IPS DF 6.9 (cell line): Measurements from ENCODE around the gene HOXA1.

Source experiments
- DNase-seq: peaks from one replicate; pipeline ENCODE4 v3.0.0-alpha.2; 2013; ENCODE audit warnings: low read depth, low spot score
- H3K27ac ChIP-seq: one replicate; pipeline ENCODE4 v1.5.1; 2013; ENCODE audit warnings: low read length, control low read depth
- H3K27me3 ChIP-seq: 2 replicates; pipeline ENCODE4 v1.6.1; 2013; ENCODE audit warnings: mild to moderate bottlenecking, low read length; ENCODE audit not compliant: control insufficient read depth, insufficient read depth
- H3K36me3 ChIP-seq: 2 replicates; pipeline ENCODE4 v1.6.1; 2013; ENCODE audit warnings: low read length; ENCODE audit not compliant: control insufficient read depth, insufficient read depth
- H3K4me1 ChIP-seq: 2 replicates; pipeline ENCODE4 v1.6.1; 2013; ENCODE audit warnings: low read length; ENCODE audit not compliant: control insufficient read depth, insufficient read depth
- H3K4me3 ChIP-seq: 2 replicates; pipeline ENCODE4 v1.5.1; 2013; ENCODE audit warnings: mild to moderate bottlenecking, low read length
- H3K9me3 ChIP-seq: 2 replicates; pipeline ENCODE4 v1.6.1; 2013; ENCODE audit warnings: low read length, inconsistent platforms; ENCODE audit not compliant: control insufficient read depth, insufficient read depth
- WGBS: extraction: QIAGEN DNeasy Blood & Tissue Kit; methylation state at CpG from one replicate; pipeline ENCODE4 v1.1.7; 2013; ENCODE audit warnings: mixed read lengths, missing lambda C conversion rate; ENCODE audit not compliant: insufficient read length, insufficient coverage; 5-methylcytosine and 5-hydroxymethylcytosine counted together

The HOXA1 gene

DNA sequence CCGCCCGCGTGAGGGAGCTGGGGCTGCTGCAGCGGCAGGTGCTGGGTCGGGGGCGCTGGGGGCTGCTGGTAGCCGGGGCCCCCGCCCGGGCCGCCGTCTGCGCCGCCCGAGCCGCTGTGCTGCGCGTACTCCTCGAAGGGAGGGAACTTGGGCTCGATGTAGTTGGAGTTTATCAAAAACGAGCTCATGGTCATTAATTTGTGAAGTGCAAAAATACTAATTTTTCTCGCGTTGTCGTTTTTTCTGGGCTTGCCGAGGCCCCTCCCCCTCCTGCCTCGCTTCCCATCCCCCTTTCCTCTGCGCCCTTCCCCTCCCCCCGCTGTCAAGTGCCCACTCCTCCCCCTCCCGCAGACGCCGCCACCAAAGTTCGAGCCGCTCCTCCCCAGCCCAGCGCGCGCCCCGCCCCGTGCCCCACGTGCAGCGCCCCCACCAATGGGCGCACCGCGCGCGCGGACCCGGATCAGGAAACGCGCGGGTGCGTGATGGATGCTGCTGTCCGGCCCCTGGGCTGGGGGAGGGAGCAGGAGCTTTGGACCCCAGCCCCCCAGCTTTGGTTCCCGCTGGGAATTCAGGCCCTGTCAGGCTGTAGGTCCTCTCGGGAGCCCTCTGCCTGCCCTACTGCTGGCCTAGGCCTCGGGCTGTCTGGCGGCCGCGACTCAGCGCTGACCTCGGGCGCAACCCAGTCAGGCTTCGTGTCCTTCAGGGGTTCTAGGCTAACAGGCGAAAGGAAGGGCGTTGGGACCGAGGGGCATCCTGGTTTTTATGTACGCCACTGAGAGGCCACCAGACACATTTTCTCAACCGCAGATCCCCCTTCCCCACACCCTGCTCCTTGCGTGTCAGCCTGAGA is 35.0 kb upstream of the HOXA1 start, which contains the start of gene HOXA4:
HOXA4 (minus strand) TSS at position 218 of the 850 bp plus-strand sequence; CDS start at position 194, 24 bp downstream.
- no peaks in the 10 kb centered on the region for H3K4me1 ChIP-seq
- WGBS: no CpG with 5 or more reads among the region's 67 CpGs

GRCh38 chr7:27129729-27130539 is 34.1 kb upstream of the HOXA1 start:
- no CpG with 5 or more reads among the region's 72 CpGs for WGBS
- H3K27me3 ChIP-seq: peaks cover 96% of the 10 kb centered on the region
- H3K27ac ChIP-seq: no peak overlapping the region
- H3K4me1 ChIP-seq: no peaks in the 10 kb centered on the region
- no peaks in the 10 kb centered on the region for H3K9me3 ChIP-seq
- H3K36me3 ChIP-seq: no peaks in the 10 kb centered on the region; the same call in 1 of the 2 replicates
- DNase-seq: no peak
- peak overlapping the region; percentile 19 for H3K4me3 ChIP-seq

More for the DNA sequence above, 35.0 kb upstream of the HOXA1 start, which contains the start of gene HOXA4:
- Histone ChIP-seq H3K4me3 (peak within 1 kb of the TSS; percentile 42), H3K9me3 (no peaks in the 10 kb centered on the region), H3K27ac (no peak within 1 kb of the TSS), H3K36me3 (no peaks in the 10 kb centered on the region; the same call in 1 of the 2 replicates), H3K27me3 (peaks cover 95% of the 10 kb centered on the region)
- DNase-seq: no peak

GRCh38 chr7:27128776-27129728 is 33.3 kb upstream of the HOXA1 start:
- no peaks in the 10 kb centered on the region; the same call in 1 of the 2 replicates for H3K36me3 ChIP-seq
- peaks cover 96% of the 10 kb centered on the region for H3K27me3 ChIP-seq
- no peaks in the 10 kb centered on the region for H3K9me3 ChIP-seq
- H3K27ac ChIP-seq: no peak overlapping the region
- no peaks in the 10 kb centered on the region for H3K4me1 ChIP-seq
- H3K4me3 ChIP-seq: no peak overlapping the region
- no CpG with 5 or more reads among the region's 28 CpGs for WGBS
- DNase-seq: no peak

DNA sequence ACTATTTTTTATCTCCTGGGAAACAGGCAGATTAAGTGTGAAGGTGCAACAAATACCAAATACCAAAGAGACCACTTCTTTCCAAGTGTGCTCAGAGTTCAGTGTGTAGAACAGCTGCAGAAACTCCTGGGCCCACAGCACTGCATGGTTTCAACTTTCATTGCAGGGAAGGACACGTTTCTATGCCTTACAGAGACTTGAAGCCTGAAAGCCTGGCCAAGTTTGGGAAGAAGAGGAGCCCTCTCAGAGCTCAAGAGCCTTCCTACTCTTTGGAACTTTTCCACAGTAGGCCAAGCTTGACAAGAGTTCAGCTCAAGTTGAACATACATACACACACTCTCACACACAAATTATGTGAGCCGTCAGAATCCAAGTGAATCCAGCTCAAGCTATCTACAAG is 32.2 kb upstream of the HOXA1 start:
- no CpG with 5 or more reads among the region's 2 CpGs for WGBS
- no peaks in the 10 kb centered on the region for H3K4me1 ChIP-seq
- no peak overlapping the region for H3K4me3 ChIP-seq
- no peak for DNase-seq
- peaks cover 97% of the 10 kb centered on the region for H3K27me3 ChIP-seq
- no peaks in the 10 kb centered on the region for H3K9me3 ChIP-seq
- H3K36me3 ChIP-seq: no peaks in the 10 kb centered on the region; the same call in 1 of the 2 replicates
- no peak overlapping the region for H3K27ac ChIP-seq

DNA sequence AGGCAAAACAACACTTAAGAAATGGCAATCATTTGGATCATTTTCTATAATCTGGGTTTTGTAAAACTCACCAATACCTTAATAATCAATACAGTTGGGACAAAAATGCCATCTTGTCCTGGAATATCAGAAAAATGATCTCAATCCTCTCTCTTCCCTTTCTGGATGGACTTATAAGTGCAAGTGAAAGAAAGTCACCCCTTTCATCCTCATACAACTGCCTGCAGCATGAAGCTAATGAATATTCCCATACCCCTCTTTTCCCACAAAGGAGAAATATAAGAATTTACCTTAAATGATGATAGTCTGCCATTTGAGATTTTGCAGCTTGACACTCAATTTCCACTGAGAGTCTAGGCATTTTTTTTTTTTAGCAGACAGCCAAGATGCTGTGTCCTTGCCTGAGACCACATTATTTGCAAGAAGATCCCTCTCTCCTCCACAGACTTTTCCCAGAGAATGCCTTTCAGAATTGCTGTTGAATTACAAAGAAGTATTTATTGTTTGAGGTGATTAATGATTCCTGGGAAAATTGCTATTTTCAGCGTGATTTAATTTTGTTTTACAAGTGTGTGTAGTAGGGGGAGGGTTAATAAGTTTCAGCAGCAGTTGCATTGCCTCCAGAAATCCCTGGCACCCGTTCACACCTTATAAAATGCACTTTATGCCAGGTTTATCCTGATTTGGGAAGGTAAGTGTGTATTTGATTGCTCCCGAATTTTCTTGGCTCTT is 31.0 kb upstream of the HOXA1 start:
- peaks cover 97% of the 10 kb centered on the region for H3K27me3 ChIP-seq

GRCh38 chr7:27125986-27126394 is 30.2 kb upstream of the HOXA1 start:
- Histone ChIP-seq H3K4me1 (no peaks in the 10 kb centered on the region), H3K9me3 (no peaks in the 10 kb centered on the region), H3K36me3 (no peaks in the 10 kb centered on the region; the same call in 1 of the 2 replicates), H3K27me3 (peaks cover 97% of the 10 kb centered on the region), H3K4me3 (no peak overlapping the region), H3K27ac (no peak overlapping the region)
- WGBS: no CpG with 5 or more reads among the region's 5 CpGs
- DNase-seq: no peak

More for the DNA sequence above, 31.0 kb upstream of the HOXA1 start:
- Histone ChIP-seq H3K4me3 (no peak overlapping the region), H3K9me3 (no peaks in the 10 kb centered on the region), H3K27ac (no peak overlapping the region), H3K4me1 (no peaks in the 10 kb centered on the region), H3K36me3 (no peaks in the 10 kb centered on the region; the same call in 1 of the 2 replicates)
- 100% methylated on average over 1 of the region's 3 CpGs for WGBS
- DNase-seq: no peak

- DNase-seq: no peak
Measured at GRCh38 chr7:27124902-27125689, 29.3 kb upstream of the HOXA1 start.

DNA sequence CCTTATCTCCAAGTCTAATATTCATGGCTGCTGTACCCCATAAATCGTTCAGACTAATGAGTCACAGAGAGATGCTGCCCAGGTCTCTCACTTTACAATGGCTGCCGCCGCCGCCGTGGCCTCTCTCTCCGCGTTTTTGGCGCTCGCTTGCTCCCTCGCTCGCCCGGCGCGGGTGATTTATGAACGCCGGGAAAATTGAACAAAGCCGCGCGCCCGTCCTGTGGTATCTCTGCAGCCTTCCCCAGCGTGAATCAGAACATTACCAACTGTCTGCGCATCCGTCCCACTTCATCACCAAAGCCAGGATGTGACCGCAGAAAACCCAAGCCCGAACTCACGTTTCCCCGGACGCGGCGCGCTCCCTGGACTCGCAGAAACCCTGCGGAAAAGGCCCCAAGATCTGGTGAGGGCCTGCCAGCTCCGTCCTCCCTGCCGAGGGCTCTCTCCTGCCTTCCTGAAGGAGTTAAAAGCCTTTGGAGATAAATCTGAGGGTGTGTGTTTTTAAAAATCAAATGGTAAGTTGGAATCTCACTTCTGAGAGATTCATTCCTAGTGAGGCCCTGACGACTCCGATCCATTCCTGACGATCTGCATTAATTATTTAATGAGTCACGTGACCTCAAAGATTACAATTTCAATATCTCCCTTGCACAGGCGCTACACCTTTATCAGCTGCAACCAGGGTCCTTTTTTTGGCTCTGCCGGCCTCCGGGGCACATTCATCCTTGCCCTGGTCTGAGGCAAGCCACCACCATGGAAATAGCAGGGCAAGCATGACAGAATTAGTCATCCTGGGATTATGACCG is 28.5 kb upstream of the HOXA1 start:
- Histone ChIP-seq H3K27ac (no peak overlapping the region), H3K36me3 (no peaks in the 10 kb centered on the region), H3K27me3 (peaks cover 100% of the 10 kb centered on the region), H3K4me1 (no peaks in the 10 kb centered on the region), H3K9me3 (no peaks in the 10 kb centered on the region), H3K4me3 (no peak overlapping the region)
- WGBS: no CpG with 5 or more reads among the region's 43 CpGs
- no peak for DNase-seq

More at GRCh38 chr7:27124902-27125689, 29.3 kb upstream of the HOXA1 start:
- Histone ChIP-seq H3K36me3 (no peaks in the 10 kb centered on the region; the same call in 1 of the 2 replicates), H3K4me1 (no peaks in the 10 kb centered on the region), H3K9me3 (no peaks in the 10 kb centered on the region), H3K4me3 (no peak overlapping the region), H3K27me3 (peaks cover 100% of the 10 kb centered on the region), H3K27ac (no peak overlapping the region)
- no CpG with 5 or more reads among the region's 8 CpGs for WGBS
